Testis (tissue), 2 donors: Measurements from ENCODE around the gene OS9.

ENCODE experiments used
- POLR2A ChIP-seq: fragments of 450-650 bp; IDR thresholded peaks from one replicate; pipeline ENCODE4 v1.6.1; 2017; ENCODE audit warnings: antibody characterized with exemption, mild to moderate bottlenecking, moderate library complexity
- TF ChIP-seq, protein P1 (sequence below), 3 experiments: fragments of 450-650 bp in 2 of 3; fragments of 200-600 bp in 1 of 3; sonication (generic) in 1 of 3; IDR thresholded peaks; one replicate each; pipeline ENCODE4 v1.5.1; 2016 to 2019; ENCODE audit warnings: antibody characterized with exemption in 3 of 3, mild to moderate bottlenecking in 2 of 3, moderate library complexity in 1 of 3

DNA sequence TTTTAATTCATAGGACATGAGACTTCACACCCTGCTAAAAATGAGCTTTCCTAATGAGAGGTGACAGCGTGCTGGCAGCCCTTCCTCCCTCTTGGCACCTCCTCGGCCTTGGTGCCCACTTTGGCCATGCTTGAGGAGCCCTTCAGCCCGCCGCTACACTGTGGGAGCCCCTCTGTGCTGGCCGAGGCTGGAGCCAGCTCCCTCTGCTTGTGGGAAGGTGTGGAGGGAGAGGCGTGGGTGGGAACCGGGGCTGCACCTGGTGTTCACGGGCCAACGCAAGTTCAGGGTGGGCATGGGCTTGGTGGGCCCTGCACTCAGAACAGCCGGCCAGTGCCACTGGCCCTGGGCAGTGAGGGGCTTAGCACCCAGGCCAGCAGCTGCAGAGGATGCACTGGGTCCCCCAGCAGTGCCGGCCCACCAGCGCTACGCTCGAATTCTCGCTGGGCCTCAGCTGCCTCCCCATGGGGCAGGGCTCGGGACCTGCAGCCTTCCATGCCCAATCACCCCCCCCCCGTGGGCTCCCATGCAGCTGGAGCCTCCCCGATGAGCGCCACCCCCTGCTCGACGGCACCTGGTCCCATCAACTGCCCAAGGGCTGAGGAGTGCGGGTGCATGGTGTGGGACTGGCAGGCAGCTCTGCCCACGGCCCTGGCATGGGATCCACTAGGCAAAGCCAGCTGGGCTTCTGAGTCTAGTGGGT lies 38.2 kb upstream of the OS9 start:
- no peak for TF ChIP-seq POLR2A
- TF ChIP-seq, protein P1, sequence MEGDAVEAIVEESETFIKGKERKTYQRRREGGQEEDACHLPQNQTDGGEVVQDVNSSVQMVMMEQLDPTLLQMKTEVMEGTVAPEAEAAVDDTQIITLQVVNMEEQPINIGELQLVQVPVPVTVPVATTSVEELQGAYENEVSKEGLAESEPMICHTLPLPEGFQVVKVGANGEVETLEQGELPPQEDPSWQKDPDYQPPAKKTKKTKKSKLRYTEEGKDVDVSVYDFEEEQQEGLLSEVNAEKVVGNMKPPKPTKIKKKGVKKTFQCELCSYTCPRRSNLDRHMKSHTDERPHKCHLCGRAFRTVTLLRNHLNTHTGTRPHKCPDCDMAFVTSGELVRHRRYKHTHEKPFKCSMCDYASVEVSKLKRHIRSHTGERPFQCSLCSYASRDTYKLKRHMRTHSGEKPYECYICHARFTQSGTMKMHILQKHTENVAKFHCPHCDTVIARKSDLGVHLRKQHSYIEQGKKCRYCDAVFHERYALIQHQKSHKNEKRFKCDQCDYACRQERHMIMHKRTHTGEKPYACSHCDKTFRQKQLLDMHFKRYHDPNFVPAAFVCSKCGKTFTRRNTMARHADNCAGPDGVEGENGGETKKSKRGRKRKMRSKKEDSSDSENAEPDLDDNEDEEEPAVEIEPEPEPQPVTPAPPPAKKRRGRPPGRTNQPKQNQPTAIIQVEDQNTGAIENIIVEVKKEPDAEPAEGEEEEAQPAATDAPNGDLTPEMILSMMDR (IDR thresholded peaks at IDR 0.05) = no peak
